Measurements from ENCODE around the gene PSG11. TPM values are rescaled to one million over a fixed set of nuclear protein-coding genes. Genes with fewer than 3 reads are reported as not detected.
"Not testable (repeated sequence)": the region's sequence is repeated elsewhere in the genome, so short reads cannot be mapped to it uniquely, and the experiment has no call there.

Gene PSG11
- polyA plus RNA-seq, 6 donors from 2014 or later, result not detected

DNA sequence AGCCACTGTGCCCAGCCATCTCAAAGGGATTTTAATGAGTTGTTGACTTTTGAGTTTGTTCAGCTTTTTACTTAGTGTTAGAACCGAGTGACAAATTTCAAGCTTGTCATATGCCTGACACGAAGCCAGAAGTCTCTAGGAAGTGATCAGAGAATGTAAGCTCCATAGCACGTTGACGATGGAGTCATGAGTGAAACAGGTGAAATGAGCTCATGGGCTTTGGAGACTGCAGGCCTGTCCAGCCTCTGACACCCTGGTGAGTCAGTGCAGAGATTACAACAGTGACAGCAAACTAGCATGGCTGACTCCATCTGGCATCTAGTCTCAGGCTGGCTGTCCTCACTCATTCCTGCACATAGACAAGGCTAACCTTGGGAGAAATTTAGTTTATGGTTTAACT is 4.6 kb downstream of the PSG11 start:
- not testable (repeated sequence) for H3K36me3 Mint-ChIP-seq; H3K9me3 Mint-ChIP-seq; H3K4me1 Mint-ChIP-seq; H3K27ac Mint-ChIP-seq; ATAC-seq (ENCODE audit: low read depth in 2 of 2); H3K4me3 Mint-ChIP-seq; DNase-seq
- H3K27me3 Mint-ChIP-seq, result peaks cover 0 to 14% (median 9%) of the 10 kb centered on the region in 3 donors

- H3K36me3 Mint-ChIP-seq; DNase-seq; H3K9me3 Mint-ChIP-seq; ATAC-seq (ENCODE audit: low read depth in 2 of 2); H3K4me3 Mint-ChIP-seq; H3K4me1 Mint-ChIP-seq: not testable (repeated sequence)
- peaks cover 7 to 11% (median 8%) of the 10 kb centered on the region in 3 donors for H3K27me3 Mint-ChIP-seq
- H3K27ac Mint-ChIP-seq, result peak overlapping the region in 1 of 6 donors; percentile 42
These were observed 6.7 kb downstream of the PSG11 start for GRCh38 chr19:43019588-43019987.

- not testable (repeated sequence) for H3K4me1 Mint-ChIP-seq; ATAC-seq (ENCODE audit: low read depth in 2 of 2); H3K9me3 Mint-ChIP-seq; H3K27ac Mint-ChIP-seq; H3K36me3 Mint-ChIP-seq; H3K4me3 Mint-ChIP-seq; DNase-seq
- H3K27me3 Mint-ChIP-seq, result peaks cover 31 to 50% (median 48%) of the 10 kb centered on the region in 3 donors
These were observed 20.4 kb downstream of the PSG11 start for GRCh38 chr19:43005841-43006240.

DNA sequence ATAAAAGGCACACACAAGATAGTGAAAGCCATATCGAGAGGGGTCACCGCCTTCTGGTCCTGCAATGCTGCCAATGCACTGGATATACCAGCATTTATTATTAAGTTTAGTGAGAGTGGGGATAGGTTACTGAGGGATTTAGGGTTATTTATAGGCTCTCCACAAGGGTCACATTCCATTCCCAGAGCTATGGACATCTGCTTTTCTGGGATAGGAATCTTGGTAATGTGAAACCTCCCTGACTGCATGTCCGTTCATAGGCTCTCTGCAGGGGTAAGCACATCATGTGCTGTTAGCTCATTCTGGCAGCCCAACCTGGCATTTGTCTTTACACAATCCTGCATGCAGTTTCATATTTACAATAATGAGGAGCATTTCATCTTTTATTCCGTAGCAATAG is 21.4 kb downstream of the PSG11 start:
- not testable (repeated sequence) for H3K4me3 Mint-ChIP-seq; DNase-seq; H3K36me3 Mint-ChIP-seq; ATAC-seq (ENCODE audit: low read depth in 2 of 2); H3K27ac Mint-ChIP-seq; H3K9me3 Mint-ChIP-seq; H3K4me1 Mint-ChIP-seq
- H3K27me3 Mint-ChIP-seq, result peaks cover 31 to 50% (median 38%) of the 10 kb centered on the region in 3 donors

DNA sequence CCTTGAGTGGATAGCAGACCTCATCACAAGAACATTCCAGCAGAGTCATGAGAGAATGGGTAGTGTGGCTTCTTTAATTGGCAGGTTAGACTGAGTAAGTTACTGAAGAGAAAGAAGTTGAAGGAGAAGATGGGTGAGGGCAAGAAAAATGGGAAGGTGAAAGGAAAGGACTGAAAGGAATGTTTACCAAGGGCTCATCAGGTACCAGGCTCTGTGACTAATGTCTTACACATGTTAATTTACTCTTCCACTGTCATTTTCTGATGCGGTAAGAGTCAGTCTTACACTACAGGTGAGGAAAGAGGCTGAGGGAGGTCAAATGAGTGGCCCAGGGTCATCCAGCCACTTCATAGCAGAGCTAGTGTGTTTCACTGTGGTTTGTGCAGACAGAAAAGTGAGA is 22.6 kb downstream of the PSG11 start:
- not testable (repeated sequence) for H3K4me3 Mint-ChIP-seq; ATAC-seq (ENCODE audit: low read depth in 2 of 2)

GRCh38 chr19:43002948-43003347 is 23.3 kb downstream of the PSG11 start:
- H3K4me3 Mint-ChIP-seq; H3K4me1 Mint-ChIP-seq; ATAC-seq (ENCODE audit: low read depth in 2 of 2); DNase-seq; H3K27ac Mint-ChIP-seq; H3K36me3 Mint-ChIP-seq; H3K9me3 Mint-ChIP-seq: not testable (repeated sequence)
- peaks cover 23 to 40% (median 27%) of the 10 kb centered on the region in 3 donors for H3K27me3 Mint-ChIP-seq

More for the DNA sequence above, 22.6 kb downstream of the PSG11 start:
- DNase-seq, H3K4me1 Mint-ChIP-seq, H3K36me3 Mint-ChIP-seq, H3K27ac Mint-ChIP-seq, H3K9me3 Mint-ChIP-seq: not testable (repeated sequence)
- peaks cover 23 to 40% (median 27%) of the 10 kb centered on the region in 3 donors for H3K27me3 Mint-ChIP-seq

- ATAC-seq (ENCODE audit: low read depth in 2 of 2); H3K27ac Mint-ChIP-seq; H3K4me1 Mint-ChIP-seq; H3K36me3 Mint-ChIP-seq; H3K4me3 Mint-ChIP-seq; DNase-seq: not testable (repeated sequence)
- H3K9me3 Mint-ChIP-seq, result peaks cover 0 to 18% (median 8%) of the 10 kb centered on the region in 7 donors
- peaks cover 0 to 13% (median 2%) of the 10 kb centered on the region in 3 donors for H3K27me3 Mint-ChIP-seq
These were observed 30.1 kb downstream of the PSG11 start for GRCh38 chr19:42996161-42996560.

DNA sequence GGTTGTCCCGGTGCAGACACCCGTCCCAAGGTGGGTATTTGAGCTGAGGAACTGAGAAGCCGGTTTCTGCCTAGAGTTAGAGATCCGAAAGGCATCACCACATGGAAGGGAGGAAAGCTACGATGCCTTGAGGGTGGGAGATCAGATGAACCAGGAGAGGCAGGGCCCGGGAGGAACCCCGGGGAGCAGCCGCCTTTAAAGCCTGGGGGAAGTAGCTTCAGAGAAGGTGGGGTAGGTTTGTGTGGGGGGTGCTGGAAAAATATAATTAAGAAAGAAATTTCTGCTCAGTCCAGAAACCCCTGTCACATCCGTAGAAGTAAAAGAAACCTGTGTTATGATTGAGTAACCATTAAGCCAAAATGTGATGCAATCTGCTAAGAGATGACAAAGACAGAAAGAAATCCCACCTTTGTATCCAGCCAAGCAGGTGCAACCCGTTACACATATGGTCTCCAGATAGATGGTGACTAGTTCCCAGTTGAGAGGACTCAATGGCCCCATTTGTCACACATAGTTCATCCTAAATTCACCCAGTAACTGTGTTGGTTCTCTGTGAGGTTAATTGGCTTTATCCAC is 34.2 kb downstream of the PSG11 start:
- H3K9me3 Mint-ChIP-seq, result peaks cover 3 to 12% (median 5%) of the 10 kb centered on the region in 7 donors
- DNase-seq; H3K27ac Mint-ChIP-seq; H3K36me3 Mint-ChIP-seq; H3K27me3 Mint-ChIP-seq; ATAC-seq (ENCODE audit: low read depth in 2 of 2); H3K4me1 Mint-ChIP-seq; H3K4me3 Mint-ChIP-seq: not testable (repeated sequence)

GRCh38 chr19:42989851-42990250 is 36.4 kb downstream of the PSG11 start:
- no peak for ATAC-seq (ENCODE audit: low read depth in 2 of 2)

DNA sequence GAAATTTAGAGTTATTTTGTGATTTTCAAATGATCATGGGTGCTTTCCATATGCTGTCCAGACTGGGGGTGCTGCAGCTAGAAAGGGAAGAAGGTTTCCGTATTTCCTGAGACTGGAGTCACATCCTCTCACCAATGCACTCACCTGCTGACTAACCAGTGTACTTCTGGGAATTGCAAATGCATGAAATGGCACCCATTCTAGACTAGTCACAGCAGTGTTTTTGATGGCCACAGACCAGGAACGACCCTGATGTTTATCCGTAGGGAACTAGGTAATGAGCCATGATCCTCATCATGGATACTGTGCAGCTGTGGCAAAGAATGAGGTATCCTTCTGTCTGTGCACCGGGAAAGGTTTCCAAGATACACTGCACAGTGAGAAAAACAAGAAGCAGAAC is 37.1 kb downstream of the PSG11 start:
- ATAC-seq (ENCODE audit: low read depth in 2 of 2), result not testable (repeated sequence)

More at GRCh38 chr19:42989851-42990250, 36.4 kb downstream of the PSG11 start:
- peaks cover 0 to 4% (median 0%) of the 10 kb centered on the region in 7 donors for H3K9me3 Mint-ChIP-seq
- no peak overlapping the region for H3K27ac Mint-ChIP-seq
- H3K4me3 Mint-ChIP-seq, result no peak overlapping the region
- no peak for DNase-seq
- H3K27me3 Mint-ChIP-seq, result peaks cover 16 to 26% (median 22%) of the 10 kb centered on the region in 3 donors
- H3K4me1 Mint-ChIP-seq, result no peaks in the 10 kb centered on the region
- no peaks in the 10 kb centered on the region for H3K36me3 Mint-ChIP-seq

DNA sequence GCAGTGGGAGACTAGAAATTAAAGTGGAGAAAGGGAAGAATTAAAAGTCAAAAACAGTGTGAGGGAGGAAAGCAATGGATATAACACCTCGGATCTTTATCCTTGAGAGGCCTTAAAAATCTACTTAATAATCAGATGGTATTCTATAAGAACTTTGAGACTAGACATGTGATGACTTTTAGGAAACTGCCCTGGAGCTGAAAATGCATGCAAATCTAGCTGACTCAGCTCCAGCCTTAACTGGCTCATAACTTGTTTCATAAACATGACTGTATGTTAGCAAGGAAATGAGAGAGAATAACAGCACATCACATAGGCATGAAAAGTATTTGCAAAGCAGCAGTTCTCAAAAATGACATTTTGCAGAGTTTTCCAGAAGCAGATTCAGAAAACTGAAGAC is 38.1 kb downstream of the PSG11 start:
- peaks cover 16 to 26% (median 22%) of the 10 kb centered on the region in 3 donors for H3K27me3 Mint-ChIP-seq
- not testable (repeated sequence) for H3K27ac Mint-ChIP-seq; H3K4me1 Mint-ChIP-seq; DNase-seq; H3K4me3 Mint-ChIP-seq; H3K36me3 Mint-ChIP-seq; ATAC-seq (ENCODE audit: low read depth in 2 of 2); H3K9me3 Mint-ChIP-seq

More for the DNA sequence above, 37.1 kb downstream of the PSG11 start:
- not testable (repeated sequence) for H3K4me1 Mint-ChIP-seq, H3K36me3 Mint-ChIP-seq, H3K27ac Mint-ChIP-seq, H3K4me3 Mint-ChIP-seq, H3K9me3 Mint-ChIP-seq, DNase-seq
- H3K27me3 Mint-ChIP-seq, result peaks cover 16 to 26% (median 22%) of the 10 kb centered on the region in 3 donors

DNA sequence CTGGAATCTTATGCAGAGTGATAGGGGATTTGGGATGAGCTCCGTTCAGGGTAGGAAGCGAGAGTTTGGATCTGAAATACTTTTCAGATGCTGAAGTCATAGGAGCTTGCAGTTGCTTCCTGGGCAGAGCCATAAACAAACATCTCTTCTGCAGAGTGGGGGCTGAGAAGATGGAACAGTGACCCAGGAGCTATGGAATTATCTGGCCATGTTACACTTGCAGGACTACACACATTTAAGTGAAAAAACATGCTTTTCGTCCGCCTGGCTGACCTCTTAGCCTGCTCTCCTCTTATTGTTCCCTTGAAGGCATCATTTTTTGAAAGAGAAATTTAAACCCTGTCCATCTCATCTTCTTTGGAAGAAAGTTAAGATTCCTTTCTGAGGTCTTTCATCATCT is 40.7 kb downstream of the PSG11 start:
- DNase-seq (no peak), ATAC-seq (ENCODE audit: low read depth in 2 of 2) (no peak)
- H3K9me3 Mint-ChIP-seq, result peaks cover 4 to 12% (median 7%) of the 10 kb centered on the region in 7 donors
- no peak overlapping the region for H3K4me3 Mint-ChIP-seq
- no peaks in the 10 kb centered on the region for H3K4me1 Mint-ChIP-seq
- no peak overlapping the region for H3K27ac Mint-ChIP-seq
- peaks cover 2 to 12% of the 10 kb centered on the region in 2 donors for H3K36me3 Mint-ChIP-seq
- H3K27me3 Mint-ChIP-seq, result peaks cover 24 to 38% (median 31%) of the 10 kb centered on the region in 3 donors

- Mint-ChIP-seq H3K27me3 (peaks cover 22 to 29% (median 24%) of the 10 kb centered on the region in 3 donors), H3K36me3 (peaks cover 4 to 16% of the 10 kb centered on the region in 2 donors), H3K9me3 (peaks cover 6 to 13% (median 9%) of the 10 kb centered on the region in 7 donors)
- not testable (repeated sequence) for H3K27ac Mint-ChIP-seq; DNase-seq; ATAC-seq (ENCODE audit: low read depth in 2 of 2); H3K4me3 Mint-ChIP-seq; H3K4me1 Mint-ChIP-seq
These were observed 44.2 kb downstream of the PSG11 start for GRCh38 chr19:42982111-42982510.

DNA sequence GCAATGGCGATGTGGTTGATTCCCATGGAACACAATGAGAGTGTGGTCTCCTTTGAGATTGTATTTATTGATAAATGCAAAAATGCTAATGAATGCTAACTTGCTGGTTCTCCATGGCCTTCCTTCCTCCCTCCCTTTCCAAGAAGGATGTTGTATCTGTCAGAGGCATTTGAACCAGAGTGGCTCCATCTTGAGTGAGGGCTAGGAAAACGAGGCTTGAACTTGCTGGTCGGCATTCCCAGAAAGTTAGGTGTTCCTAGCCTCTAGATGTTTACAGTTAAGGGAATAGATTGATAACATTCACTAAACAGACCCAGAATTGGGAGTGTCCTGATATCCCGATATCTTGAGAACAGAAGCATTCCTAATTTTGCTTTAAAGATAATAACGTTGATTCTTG is 54.8 kb downstream of the PSG11 start:
- not testable (repeated sequence) for H3K27ac Mint-ChIP-seq; H3K9me3 Mint-ChIP-seq; H3K36me3 Mint-ChIP-seq; DNase-seq; H3K4me3 Mint-ChIP-seq; H3K4me1 Mint-ChIP-seq; ATAC-seq (ENCODE audit: low read depth in 2 of 2)
- H3K27me3 Mint-ChIP-seq, result peaks cover 0 to 16% (median 13%) of the 10 kb centered on the region in 3 donors

All from naive B cell (primary cell).